ENCODE measurements around the gene SLC40A1.

DNA sequence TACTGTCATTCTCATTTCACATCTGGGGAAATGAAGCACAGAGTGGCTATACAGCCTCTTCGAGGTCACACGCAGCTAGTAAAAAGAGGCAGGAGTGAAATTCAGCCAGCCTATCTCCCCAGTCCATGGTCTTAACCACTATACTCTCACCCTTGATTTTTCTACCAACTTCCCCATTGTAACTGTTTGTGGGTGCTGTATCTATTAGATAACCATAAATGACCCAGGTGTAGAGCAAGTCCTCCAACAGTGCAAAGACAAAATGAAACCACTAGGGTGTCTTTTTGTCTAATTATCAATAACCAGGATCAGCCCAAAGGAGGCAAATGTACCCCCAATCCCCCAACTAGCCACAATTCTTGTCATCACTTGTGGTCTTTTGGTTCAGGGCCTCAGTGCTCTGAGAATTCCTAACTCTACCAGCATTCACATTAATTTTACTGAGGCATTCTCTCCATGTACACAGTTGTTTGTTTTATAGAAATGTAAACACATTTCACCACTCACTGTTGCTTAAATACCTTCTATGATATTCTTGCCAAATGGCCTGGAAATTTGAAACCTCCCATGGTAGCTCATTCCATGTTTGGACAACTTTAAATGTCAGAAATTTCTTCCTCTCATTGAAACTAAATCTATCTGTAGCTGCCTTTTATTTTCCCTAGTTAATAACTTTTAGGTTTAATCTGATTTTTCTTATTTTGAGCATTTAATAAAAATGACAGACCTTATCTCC lies 58.7 kb downstream of the SLC40A1 start:
- TF ChIP-seq CTCF (conservative IDR thresholded peaks at IDR 0.05 in 1 of 2, IDR thresholded peaks at IDR 0.05 in 1 of 2; ENCODE audit: low read depth in 1 of 2, low read length in 2 of 2) (no peak), EZH2 (IDR thresholded peaks at IDR 0.05; ENCODE audit: low read length, missing control alignments) (no peak)
